K562 (cell line): ENCODE measurements around the gene C19orf12. TPM values are rescaled to one million over a fixed set of nuclear protein-coding genes. Genes with fewer than 3 reads are reported as not detected.

Experiments
- ATAC-seq: fragments of 200-7000 bp; cut with Tn5 transposase; 3 replicates; pipeline ENCODE4 v1.9.1; 2020; ENCODE audit warnings: moderate library complexity
- BruUV-seq: library from RNA; stranded (reverse); fragments of 400-500 nt; replicated peaks from 2 replicates; lab custom pipeline; 2021; lab: Mats Ljungman, UMichigan
- CTCF ChIA-PET: fragments of 300-600 bp; formaldehyde crosslinking; extraction: SDS; loops from one replicate; lab custom pipeline; 2021; ENCODE audit warnings: low intra/inter-chr PET ratio; lab: Yijun Ruan, JAX
- POLR2A ChIA-PET: fragments of 300-600, 350-650 bp; sonication (Branson Sonifier 250); formaldehyde crosslinking; extraction: SDS; loops from one replicate; lab custom pipeline; 2021; ENCODE audit warnings: antibody characterized with exemption, inconsistent platforms; lab: Yijun Ruan, JAX
- DNase-seq, 4 experiments: peaks; one replicate each; pipeline versions ENCODE4 v3.0.0 to v3.0.0-alpha.2; 2011 to 2018; ENCODE audit warnings: low spot score in 3 of 4, mixed read lengths in 3 of 4; ENCODE audit errors: extremely low read depth in 1 of 4
- FAIRE-seq: peaks from 2 replicates; lab custom pipeline; 2011; peaks lifted over from hg19 to GRCh38; lab: Jason Lieb, UNC
- H2AFZ ChIP-seq: 2 replicates; pipeline ENCODE4 v1.6.0; 2011; ENCODE audit warnings: low read depth, low read length, control low read depth, inconsistent platforms
- H3K27ac ChIP-seq: fragments of 200-600 bp; 3 replicates; pipeline ENCODE4 v1.8.0; 2011; ENCODE audit warnings: low read depth, mild to moderate bottlenecking, control low read depth, inconsistent platforms, low read length, moderate library complexity, mixed read lengths; ENCODE audit errors: extremely low read depth
- H3K27me3 ChIP-seq, 2 experiments: fragments of 300-600 bp in 1 of 2; 2 replicates in 1 of 2; 3 replicates in 1 of 2; pipeline versions ENCODE4 v1.6.0 to v1.8.0; 2011; ENCODE audit warnings: inconsistent platforms in 2 of 2, low read length in 2 of 2, mild to moderate bottlenecking in 1 of 2, mixed read lengths in 1 of 2, moderate library complexity in 1 of 2; ENCODE audit not compliant: control insufficient read depth in 2 of 2, insufficient read depth in 2 of 2
- H3K36me3 ChIP-seq: fragments of 300-600 bp; 3 replicates; pipeline ENCODE4 v1.8.0; 2011; ENCODE audit warnings: mild to moderate bottlenecking, low read length, inconsistent platforms; ENCODE audit not compliant: control insufficient read depth, insufficient read depth
- H3K4me1 ChIP-seq, 2 experiments: fragments of 200-600 bp in 1 of 2; replicated peaks in 1 of 2; 2 replicates in 1 of 2; 3 replicates in 1 of 2; pipeline versions ENCODE4 v1.5.1 to v1.8.0; 2011; ENCODE audit warnings: inconsistent platforms in 2 of 2, low read length in 2 of 2, mild to moderate bottlenecking in 1 of 2, mixed read lengths in 1 of 2, moderate library complexity in 1 of 2; ENCODE audit not compliant: control insufficient read depth in 2 of 2, insufficient read depth in 2 of 2
- H3K4me2 ChIP-seq: 2 replicates; pipeline ENCODE4 v1.6.1; 2011; ENCODE audit warnings: low read length, control low read depth, inconsistent platforms, mixed read lengths; ENCODE audit not compliant: insufficient read depth
- H3K4me3 ChIP-seq: fragments of 200-600 bp; sonication (generic), shearing (Covaris generic); 2 replicates; pipeline ENCODE4 v1.5.1; 2016; ENCODE audit warnings: control low read depth, inconsistent platforms
- H3K79me2 ChIP-seq: fragments of 200-600 bp; 3 replicates; pipeline ENCODE4 v1.8.0; 2011; ENCODE audit warnings: low read length, inconsistent platforms; ENCODE audit not compliant: control insufficient read depth, insufficient read depth
- H3K9ac ChIP-seq, 2 experiments: 2 replicates each; pipeline versions ENCODE4 v1.6.0 to v1.6.1; 2011; ENCODE audit warnings: low read depth in 2 of 2, low read length in 2 of 2, control low read depth in 1 of 2, inconsistent platforms in 1 of 2, mild to moderate bottlenecking in 1 of 2, mixed read lengths in 1 of 2; ENCODE audit not compliant: insufficient read depth in 1 of 2
- H3K9me1 ChIP-seq: one replicate; pipeline ENCODE4 v1.6.0; 2011; ENCODE audit warnings: inconsistent platforms, mild to moderate bottlenecking, low read length, moderate library complexity; ENCODE audit not compliant: control insufficient read depth, insufficient read depth
- H3K9me3 ChIP-seq: replicated peaks from 2 replicates; pipeline ENCODE4 v1.5.1; 2011; ENCODE audit warnings: low read depth, low read length, inconsistent platforms; ENCODE audit not compliant: control insufficient read depth, insufficient read depth
- H4K20me1 ChIP-seq: replicated peaks from 2 replicates; pipeline ENCODE4 v1.6.1; 2011; ENCODE audit warnings: low read length, inconsistent platforms, mixed read lengths; ENCODE audit not compliant: control insufficient read depth, insufficient read depth
- ARHGAP35 ChIP-seq: fragments of 450-650 bp; IDR thresholded peaks from 2 replicates; pipeline ENCODE4 v1.6.1; 2018; ENCODE audit not compliant: partially characterized antibody
- CBFA2T3 ChIP-seq: fragments of 450-650 bp; IDR thresholded peaks from 2 replicates; pipeline ENCODE4 v1.6.1; 2017
- RAD51 ChIP-seq: fragments of 450-650 bp; IDR thresholded peaks from 2 replicates; pipeline ENCODE4 v1.7.1; 2016; ENCODE audit warnings: low read depth, mild to moderate bottlenecking, borderline replicate concordance
- SPI1 ChIP-seq: IDR thresholded peaks from 2 replicates; pipeline ENCODE4 v1.6.1; 2011; ENCODE audit warnings: low read depth, low read length, control low read depth, borderline replicate concordance
- TAF15 ChIP-seq: fragments of 200-400 bp; formaldehyde crosslinking; IDR thresholded peaks from 2 replicates; pipeline ENCODE4 v1.6.1; 2017; ENCODE audit warnings: mild to moderate bottlenecking, low read depth, low read length, moderate library complexity
- TCF3 ChIP-seq: sonication (generic); formaldehyde crosslinking; IDR thresholded peaks from 2 replicates; pipeline ENCODE4 v1.4.0; 2020; ENCODE audit warnings: mild to moderate bottlenecking, missing genetic modification reagents
- TOE1 ChIP-seq, 2 experiments: fragments of 450-650 bp in 1 of 2; sonication (generic) in 1 of 2; formaldehyde crosslinking in 1 of 2; IDR thresholded peaks; 2 replicates each; pipeline versions ENCODE4 v1.7.1 to v1.8.0; 2016 to 2022; ENCODE audit warnings: borderline replicate concordance in 2 of 2, mild to moderate bottlenecking in 2 of 2, antibody characterized with exemption in 1 of 2, inconsistent platforms in 1 of 2, low read depth in 1 of 2, missing genetic modification reagents in 1 of 2, moderate library complexity in 1 of 2
- VEZF1 ChIP-seq: fragments of 200-800 bp; sonication (Bioruptor generic); IDR thresholded peaks from 2 replicates; pipeline ENCODE4 v1.6.1; 2017; ENCODE audit warnings: missing genetic modification characterization, missing compliant biosample characterization
- YBX1 ChIP-seq: fragments of 450-650 bp; IDR thresholded peaks from 2 replicates; pipeline ENCODE4 v1.7.1; 2016; ENCODE audit warnings: mild to moderate bottlenecking
- ZBTB5 ChIP-seq: fragments of 450-650 bp; IDR thresholded peaks from 2 replicates; pipeline ENCODE4 v1.6.1; 2017; ENCODE audit warnings: antibody characterized with exemption
- WGBS: fragments of 100-300 bp; shearing (Covaris generic); methylation state at CpG from one replicate; pipeline ENCODE4 v1.1.6; 2016; ENCODE audit warnings: low coverage, mixed read lengths; ENCODE audit not compliant: insufficient coverage; ENCODE audit errors: missing lambda C conversion rate; 5-methylcytosine and 5-hydroxymethylcytosine counted together
- in situ Hi-C: fragments of 300-500 bp; cut with MboI; formaldehyde crosslinking; loops from 4 replicates; pipeline ENCODE4 v1.15.0; 2018; ENCODE audit warnings: inconsistent platforms, mixed read lengths
- intact Hi-C: fragments of 100-400 bp; cut with micrococcal nuclease; formaldehyde crosslinking; loops from 2 replicates; pipeline ENCODE4 v1.14.2; 2022
- polyA plus RNA-seq, 8 experiments: library from polyadenylated mRNA; depleted of rRNA in 4 of 8; stranded (reverse) in 5 of 8; unstranded in 3 of 8; fragments of >200 nt; fragmentation: Nextera tagmentation in 2 of 8; fragmentation: Illumina TruSeq in 1 of 8; extraction: Ambion mirVana in 2 of 8; extraction: Trizol in 1 of 8; gene quantifications; 2 replicates each; pipeline versions ENCODE4 v1.2.1 to v1.2.3, GENCODE V29; 2011 to 2014; ENCODE audit warnings: inconsistent platforms in 1 of 8, missing spikeins in 1 of 8
- total RNA-seq, 7 experiments: library from RNA; depleted of rRNA in 6 of 7; stranded (reverse); fragments of >200 nt in 6 of 7; fragmentation: Illumina TruSeq in 2 of 7; extraction: Trizol in 2 of 7; gene quantifications; 2 replicates each; pipeline versions ENCODE4 v1.2.1 to v1.2.3, GENCODE V29; 2011 to 2021; ENCODE audit warnings: low replicate concordance in 1 of 7

The C19orf12 gene
- total and polyA plus RNA-seq, 9 of the 15 experiments (the other 6 are each of a cell fraction or from before 2014, with no cell fraction given): 1.9 to 14.5 (median 10.2) TPM

DNA sequence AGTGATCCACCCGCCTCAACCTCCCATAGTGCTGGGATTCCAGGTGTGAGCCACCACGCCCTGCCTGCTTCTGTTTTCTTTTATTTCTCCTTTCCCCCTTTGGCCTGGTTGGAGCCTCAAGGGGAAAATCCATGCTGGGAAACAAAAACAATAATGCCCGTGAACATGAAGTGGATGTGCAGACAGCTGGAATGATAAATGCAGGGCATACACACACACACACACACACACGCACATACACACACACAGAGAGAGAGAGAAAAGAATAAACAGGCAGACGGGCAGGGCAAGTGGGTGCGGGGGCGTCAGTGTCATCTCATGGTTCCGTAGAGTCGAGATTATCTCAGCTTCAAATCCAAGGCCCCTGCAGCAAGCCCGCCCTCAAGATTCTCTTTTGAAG, 54.2 kb downstream of the C19orf12 start (continued):
- no peak for TF ChIP-seq TCF3
- peak; percentile 63 for TF ChIP-seq VEZF1 (CRISPR knock-in tag)
- 0 out of 2 replicates have a peak, but pooled peaks have one; percentile 56 for TF ChIP-seq TOE1 (IDR thresholded peaks at IDR 0.05; ENCODE audit: borderline replicate concordance)
- TF ChIP-seq TOE1 (CRISPR knock-in tag; IDR thresholded peaks at IDR 0.05; ENCODE audit: borderline replicate concordance, low read depth): no peak
- TF ChIP-seq CBFA2T3: 0 out of 2 replicates have a peak, but pooled peaks have one; percentile 29

- no peak for TF ChIP-seq RAD51
- TF ChIP-seq ARHGAP35: no peak
- TF ChIP-seq TAF15: no peak
- TF ChIP-seq SPI1: no peak
- no peak for TF ChIP-seq ZBTB5
- TF ChIP-seq YBX1: no peak
- Histone ChIP-seq H3K79me2 (no peaks in the 10 kb centered on the region), H3K4me3 (no peak overlapping the region), H3K4me1 (peaks cover 16 to 29% of the 10 kb centered on the region in 2 experiments), H3K9me3 (no peaks in the 10 kb centered on the region), H3K4me2 (no peak overlapping the region), H3K9ac (no peak overlapping the region), H3K27me3 (no peaks in the 10 kb centered on the region), H4K20me1 (no peaks in the 10 kb centered on the region), H3K27ac (no peak overlapping the region), H3K9me1 (no peaks in the 10 kb centered on the region), H2AFZ (no peak overlapping the region), H3K36me3 (no peaks in the 10 kb centered on the region)
- no peak for DNase-seq
- in situ Hi-C loops (no loop called here), intact Hi-C loops (no loop called here)
- ATAC-seq: no peak
- no TSS peak for BruUV-seq
- POLR2A ChIA-PET: no interaction called here
- no peak for FAIRE-seq
- CTCF ChIA-PET: no interaction called here
- WGBS: 61% methylated on average over 5 of the region's 5 CpGs
Observed at GRCh38 chr19:29658221-29658991, 56.7 kb downstream of the C19orf12 start.
